HepG2 (cell line): ENCODE data around the gene CCN6. TPM values are rescaled to one million over a fixed set of nuclear protein-coding genes. Genes with fewer than 3 reads are reported as not detected.

Experiments used
- AFF4 ChIP-seq: sonication (generic); formaldehyde crosslinking; IDR thresholded peaks from 2 replicates; pipeline ENCODE4 v1.4.0; 2020; ENCODE audit warnings: missing genetic modification reagents
- BORCS8-MEF2B ChIP-seq: sonication (generic); formaldehyde crosslinking; IDR thresholded peaks from 2 replicates; pipeline ENCODE4 v1.8.0; 2022; ENCODE audit warnings: mild to moderate bottlenecking, missing genetic modification reagents
- GZF1 ChIP-seq: sonication (generic); formaldehyde crosslinking; IDR thresholded peaks from 2 replicates; pipeline ENCODE4 v1.5.1; 2020; ENCODE audit warnings: mild to moderate bottlenecking, missing genetic modification reagents
- HNRNPK ChIP-seq: fragments of 200-400 bp; formaldehyde crosslinking; IDR thresholded peaks from 2 replicates; pipeline ENCODE4 v1.6.1; 2018; ENCODE audit warnings: low read length, low read depth, moderate library complexity, mild to moderate bottlenecking; ENCODE audit not compliant: poor library complexity, severe bottlenecking
- IKZF1 ChIP-seq: fragments of 450-650 bp; IDR thresholded peaks from 2 replicates; pipeline ENCODE4 v1.7.1; 2016
- JUNB ChIP-seq: sonication (generic); formaldehyde crosslinking; IDR thresholded peaks from 2 replicates; pipeline ENCODE4 v1.8.0; 2022; ENCODE audit warnings: missing genetic modification reagents, mild to moderate bottlenecking, borderline replicate concordance
- MAFG ChIP-seq: sonication (generic); formaldehyde crosslinking; IDR thresholded peaks from 2 replicates; pipeline ENCODE4 v1.5.1; 2020; ENCODE audit warnings: mild to moderate bottlenecking, missing genetic modification reagents
- MYNN ChIP-seq: sonication (generic); formaldehyde crosslinking; IDR thresholded peaks from 2 replicates; pipeline ENCODE4 v1.4.0; 2020; ENCODE audit warnings: mild to moderate bottlenecking, low read depth, missing genetic modification reagents
- PLSCR1 ChIP-seq: sonication (generic); formaldehyde crosslinking; IDR thresholded peaks from 2 replicates; pipeline ENCODE4 v1.5.0; 2020; ENCODE audit warnings: missing genetic modification reagents, mild to moderate bottlenecking, borderline replicate concordance
- YEATS4 ChIP-seq: sonication (generic); formaldehyde crosslinking; IDR thresholded peaks from 2 replicates; pipeline ENCODE4 v1.4.0; 2020; ENCODE audit warnings: missing genetic modification reagents, borderline replicate concordance
- ZBTB3 ChIP-seq: sonication (generic); formaldehyde crosslinking; IDR thresholded peaks from 2 replicates; pipeline ENCODE4 v1.4.0; 2020; ENCODE audit warnings: low read depth, mild to moderate bottlenecking, moderate library complexity, missing genetic modification reagents, borderline replicate concordance
- ZBTB8A ChIP-seq: sonication (generic); formaldehyde crosslinking; IDR thresholded peaks from 2 replicates; pipeline ENCODE4 v1.4.0; 2020; ENCODE audit warnings: mild to moderate bottlenecking, low read depth, missing genetic modification reagents, borderline replicate concordance
- ZNF562 ChIP-seq: sonication (generic); formaldehyde crosslinking; IDR thresholded peaks from 2 replicates; pipeline ENCODE4 v1.8.0; 2022; ENCODE audit warnings: missing genetic modification reagents, borderline replicate concordance
- ZNF775 ChIP-seq: sonication (generic); formaldehyde crosslinking; IDR thresholded peaks from 2 replicates; pipeline ENCODE4 v1.4.0; 2020; ENCODE audit warnings: missing genetic modification reagents, mild to moderate bottlenecking, moderate library complexity, borderline replicate concordance
- polyA plus RNA-seq, 8 experiments: library from polyadenylated mRNA; depleted of rRNA in 3 of 8; stranded (reverse) in 7 of 8; unstranded in 1 of 8; fragments of >200 nt; fragmentation: Illumina TruSeq in 4 of 8; extraction: Trizol in 4 of 8; gene quantifications; 2 replicates each; pipeline versions ENCODE4 v1.2.1 to v1.2.3, GENCODE V29; 2011 to 2016; ENCODE audit warnings: low read depth in 4 of 8, missing spikeins in 1 of 8, mixed read lengths in 1 of 8; ENCODE audit not compliant: insufficient read depth in 1 of 8
- total RNA-seq, 5 experiments: library from RNA; depleted of rRNA; stranded (reverse); fragments of >200 nt; fragmentation: Illumina TruSeq; extraction: Trizol; gene quantifications; 2 replicates each; pipeline ENCODE4 v1.2.3, GENCODE V29; 2016; ENCODE audit warnings: low read depth in 1 of 5
- TF ChIP-seq, protein P1 (sequence below): sonication (generic); formaldehyde crosslinking; conservative IDR thresholded peaks from 2 replicates; pipeline ENCODE4 v1.4.0; 2020; ENCODE audit warnings: missing genetic modification reagents
- TF ChIP-seq, protein P2 (sequence below): sonication (generic); formaldehyde crosslinking; IDR thresholded peaks from 2 replicates; pipeline ENCODE4 v1.8.0; 2022; ENCODE audit warnings: missing genetic modification reagents, low read depth, mild to moderate bottlenecking, borderline replicate concordance
- TF ChIP-seq, protein P3 (sequence below): sonication (generic); formaldehyde crosslinking; IDR thresholded peaks from 2 replicates; pipeline ENCODE4 v1.8.0; 2022; ENCODE audit warnings: mild to moderate bottlenecking, missing genetic modification reagents, moderate library complexity
- TF ChIP-seq, protein P4 (sequence below): sonication (generic); formaldehyde crosslinking; IDR thresholded peaks from 2 replicates; pipeline ENCODE4 v1.4.0; 2020; ENCODE audit warnings: mild to moderate bottlenecking, missing genetic modification reagents

Gene CCN6
- total and polyA plus RNA-seq, 2 of the 13 experiments (the other 11 are each of a cell fraction or from before 2014, with no cell fraction given), result not detected

DNA sequence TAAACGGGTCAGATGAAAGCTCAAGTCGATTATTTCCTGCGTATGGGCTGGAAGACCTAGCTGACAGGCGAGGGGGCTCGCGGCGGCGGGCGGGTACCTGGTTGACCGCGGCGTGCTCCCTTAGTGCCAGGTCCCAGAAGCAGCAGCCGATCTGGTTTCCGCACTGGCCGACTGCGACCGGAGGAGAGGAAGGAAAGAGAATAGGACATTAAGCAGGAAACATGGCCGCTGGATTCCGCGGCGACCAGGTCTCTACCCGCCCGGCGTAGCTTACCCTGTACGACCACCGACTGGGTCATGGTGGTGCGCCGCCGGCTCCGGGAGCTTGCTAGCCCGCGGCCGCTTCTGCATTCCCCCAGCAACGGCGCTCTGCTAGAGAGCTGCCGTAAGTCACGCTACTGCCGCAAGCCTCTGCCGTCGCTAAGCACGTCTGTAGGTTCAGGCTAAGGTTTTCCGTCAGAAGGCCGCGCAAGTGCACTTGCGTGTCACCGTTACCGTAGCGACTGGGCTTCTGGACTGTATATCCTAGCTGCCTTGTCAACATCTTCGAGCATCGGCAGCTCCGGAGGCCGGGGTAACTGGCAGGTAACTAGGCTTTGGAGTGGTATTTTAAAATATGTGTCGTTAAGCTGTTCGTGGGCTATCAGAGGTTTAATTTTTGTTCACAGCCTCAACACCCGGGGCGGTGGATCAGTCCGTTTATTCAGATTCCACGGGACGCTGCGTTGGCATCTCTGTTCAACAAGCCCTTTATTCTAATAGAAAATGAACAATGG is 33.4 kb downstream of the CCN6 start, which contains the start of the genes FAM229B and TUBE1 (continued):
- TF ChIP-seq, protein P1, sequence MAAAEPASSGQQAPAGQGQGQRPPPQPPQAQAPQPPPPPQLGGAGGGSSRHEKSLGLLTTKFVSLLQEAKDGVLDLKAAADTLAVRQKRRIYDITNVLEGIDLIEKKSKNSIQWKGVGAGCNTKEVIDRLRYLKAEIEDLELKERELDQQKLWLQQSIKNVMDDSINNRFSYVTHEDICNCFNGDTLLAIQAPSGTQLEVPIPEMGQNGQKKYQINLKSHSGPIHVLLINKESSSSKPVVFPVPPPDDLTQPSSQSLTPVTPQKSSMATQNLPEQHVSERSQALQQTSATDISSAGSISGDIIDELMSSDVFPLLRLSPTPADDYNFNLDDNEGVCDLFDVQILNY (CRISPR knock-in tag), result no peak
- TF ChIP-seq, protein P2, sequence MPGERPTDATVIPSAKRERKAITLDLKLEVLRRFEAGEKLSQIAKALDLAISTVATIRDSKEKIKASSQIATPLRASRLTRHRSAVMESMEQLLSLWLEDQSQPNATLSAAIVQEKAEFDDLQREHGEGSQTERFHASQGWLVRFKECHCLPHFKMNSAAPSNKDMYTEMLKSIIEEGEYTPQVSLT (CRISPR knock-in tag), result no peak
- TF ChIP-seq ZBTB3 (CRISPR knock-in tag), result no peak
- TF ChIP-seq, protein P3, sequence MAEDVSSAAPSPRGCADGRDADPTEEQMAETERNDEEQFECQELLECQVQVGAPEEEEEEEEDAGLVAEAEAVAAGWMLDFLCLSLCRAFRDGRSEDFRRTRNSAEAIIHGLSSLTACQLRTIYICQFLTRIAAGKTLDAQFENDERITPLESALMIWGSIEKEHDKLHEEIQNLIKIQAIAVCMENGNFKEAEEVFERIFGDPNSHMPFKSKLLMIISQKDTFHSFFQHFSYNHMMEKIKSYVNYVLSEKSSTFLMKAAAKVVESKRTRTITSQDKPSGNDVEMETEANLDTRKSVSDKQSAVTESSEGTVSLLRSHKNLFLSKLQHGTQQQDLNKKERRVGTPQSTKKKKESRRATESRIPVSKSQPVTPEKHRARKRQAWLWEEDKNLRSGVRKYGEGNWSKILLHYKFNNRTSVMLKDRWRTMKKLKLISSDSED, result no peak
- TF ChIP-seq JUNB (CRISPR knock-in tag), result no peak
- no peak; the same call in 1 of the 2 replicates for TF ChIP-seq ZNF775 (CRISPR knock-in tag)
- no peak for TF ChIP-seq IKZF1
- no peak for TF ChIP-seq HNRNPK
- no peak for TF ChIP-seq ZNF562 (CRISPR knock-in tag)
- TF ChIP-seq MYNN, result peak; percentile 43; the same call in 1 of the 2 replicates
- TF ChIP-seq, protein P4, sequence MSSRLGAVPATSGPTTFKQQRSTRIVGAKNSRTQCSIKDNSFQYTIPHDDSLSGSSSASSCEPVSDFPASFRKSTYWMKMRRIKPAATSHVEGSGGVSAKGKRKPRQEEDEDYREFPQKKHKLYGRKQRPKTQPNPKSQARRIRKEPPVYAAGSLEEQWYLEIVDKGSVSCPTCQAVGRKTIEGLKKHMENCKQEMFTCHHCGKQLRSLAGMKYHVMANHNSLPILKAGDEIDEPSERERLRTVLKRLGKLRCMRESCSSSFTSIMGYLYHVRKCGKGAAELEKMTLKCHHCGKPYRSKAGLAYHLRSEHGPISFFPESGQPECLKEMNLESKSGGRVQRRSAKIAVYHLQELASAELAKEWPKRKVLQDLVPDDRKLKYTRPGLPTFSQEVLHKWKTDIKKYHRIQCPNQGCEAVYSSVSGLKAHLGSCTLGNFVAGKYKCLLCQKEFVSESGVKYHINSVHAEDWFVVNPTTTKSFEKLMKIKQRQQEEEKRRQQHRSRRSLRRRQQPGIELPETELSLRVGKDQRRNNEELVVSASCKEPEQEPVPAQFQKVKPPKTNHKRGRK (CRISPR knock-in tag), result no peak
- TF ChIP-seq PLSCR1 (CRISPR knock-in tag), result no peak
- TF ChIP-seq ZBTB8A (CRISPR knock-in tag), result no peak
- no peak; the same call in 1 of the 2 replicates for TF ChIP-seq BORCS8-MEF2B
- TF ChIP-seq AFF4, result no peak
- TF ChIP-seq GZF1 (CRISPR knock-in tag), result peak; percentile 85; the same call in 1 of the 2 replicates
- TF ChIP-seq MAFG (CRISPR knock-in tag), result no peak
- peak; percentile 79 for TF ChIP-seq YEATS4 (CRISPR knock-in tag)
